Measurements from ENCODE around the gene MT3. TPM values are rescaled to one million over a fixed set of nuclear protein-coding genes. Genes with fewer than 3 reads are reported as not detected.

MT3 gene
- polyA plus RNA-seq, 1 of the 3 experiments (the other 2 are of a cell fraction): 0.43 TPM

GRCh38 chr16:56614549-56614991 is 25.2 kb downstream of the MT3 start (continued):
- TF ChIP-seq EP300 (IDR thresholded peaks at IDR 0.05; ENCODE audit: borderline replicate concordance in 1 of 2, low read depth in 1 of 2, low read length in 1 of 2) (peak in 1 of 2 experiments; percentile 38; a peak in 1 of 4 replicates), RAD21 (IDR thresholded peaks at IDR 0.05; ENCODE audit: low read length) (no peak), TAF1 (IDR thresholded peaks at IDR 0.05; ENCODE audit: borderline replicate concordance, low read depth, low read length) (no peak), NFIC (IDR thresholded peaks at IDR 0.05; ENCODE audit: borderline replicate concordance) (no peak; the same call in 1 of the 2 replicates), GATA2 (CRISPR knock-in tag; IDR thresholded peaks at IDR 0.05) (no peak), SIN3A (IDR thresholded peaks at IDR 0.05; ENCODE audit: borderline replicate concordance, low read depth, low read length) (no peak), GABPA (IDR thresholded peaks at IDR 0.05; ENCODE audit: low read depth) (no peak), RCOR1 (IDR thresholded peaks at IDR 0.05; ENCODE audit: low read length) (no peak), EZH2phosphoT487 (IDR thresholded peaks at IDR 0.05; ENCODE audit: borderline replicate concordance, low read depth) (no peak), YY1 (IDR thresholded peaks at IDR 0.05; ENCODE audit: low read depth) (no peak)

- Histone ChIP-seq H3K4me3 (ENCODE audit: low read depth in 2 of 2, low read length in 1 of 2) (no peak overlapping the region), H3K9me3 (no peaks in the 10 kb centered on the region), H4K20me1 (ENCODE audit: insufficient read depth) (no peaks in the 10 kb centered on the region), H3F3A (replicated peaks; ENCODE audit: insufficient read depth) (peaks cover 28% of the 10 kb centered on the region), H3K9ac (0 out of 2 replicates have a peak overlapping the region, but pooled peaks have one; percentile 13), H3K36me3 (replicated peaks in 1 of 2; ENCODE audit: control insufficient read depth in 1 of 2, insufficient read depth in 2 of 2, low read length in 1 of 2) (no peaks in the 10 kb centered on the region), H3K79me2 (ENCODE audit: insufficient read depth) (peaks cover 13% of the 10 kb centered on the region; the same call in 1 of the 2 replicates), H3K4me2 (peak overlapping the region; percentile 63; the same call in 1 of the 2 replicates), H3K27ac (ENCODE audit: low read depth in 2 of 2, low read length in 1 of 2) (peak overlapping the region in 1 of 2 experiments; percentile 71; a peak in 2 of 4 replicates), H3K9me2 (no peaks in the 10 kb centered on the region), H3K27me3 (ENCODE audit: insufficient read depth) (no peaks in the 10 kb centered on the region), H2AFZ (ENCODE audit: low read depth) (no peak overlapping the region), H3K4me1 (ENCODE audit: control insufficient read depth in 1 of 2, insufficient read depth in 2 of 2, low read depth in 1 of 2, low read length in 1 of 2) (peaks cover 10 to 33% of the 10 kb centered on the region in 2 experiments; a peak in 3 of 4 replicates)
- WGBS (ENCODE audit: low lambda C conversion rate): 63% methylated on average over 3 of the region's 3 CpGs
- ChIA-PET CTCF (interaction anchor here (0.6 to 1.2 kb wide), 3 partner anchors 12 to 15 kb away, joined by 3 read pairs; no protein-coding TSS in a partner anchor), POLR2A (interaction anchor here (0.7 kb wide), 1 partner anchor 157 kb away, joined by 3 read pairs; no protein-coding TSS in a partner anchor)
- DNase-seq: no peak
- TF ChIP-seq NFIC (IDR thresholded peaks at IDR 0.05; ENCODE audit: borderline replicate concordance) (peak; percentile 34; the same call in 1 of the 2 replicates), MXI1 (IDR thresholded peaks at IDR 0.05; ENCODE audit: low read depth, low read length) (no peak), PBX3 (IDR thresholded peaks at IDR 0.05) (peak; percentile 68)
Observed at GRCh38 chr16:56615353-56615752, 26.0 kb downstream of the MT3 start.

- DNase-seq: no peak
- ChIA-PET CTCF (interaction anchor here (2.4 kb wide), 1 partner anchor 16 kb away, joined by 6 read pairs; no protein-coding TSS in a partner anchor), POLR2A (no interaction called here)
- H3K27me3 ChIP-seq (ENCODE audit: insufficient read depth): no peaks in the 10 kb centered on the region
- H3K27ac ChIP-seq (ENCODE audit: low read depth in 2 of 2, low read length in 1 of 2): no peak overlapping the region
- H3F3A ChIP-seq (replicated peaks; ENCODE audit: insufficient read depth): peaks cover 23% of the 10 kb centered on the region
- H3K4me3 ChIP-seq (ENCODE audit: low read depth in 2 of 2, low read length in 1 of 2): no peak overlapping the region
- H3K79me2 ChIP-seq (ENCODE audit: insufficient read depth): peaks cover under 1% of the 10 kb centered on the region; the same call in 1 of the 2 replicates
- WGBS (ENCODE audit: low lambda C conversion rate): 94% methylated on average over 23 of the region's 23 CpGs
- no peaks in the 10 kb centered on the region for H3K36me3 ChIP-seq (replicated peaks in 1 of 2; ENCODE audit: control insufficient read depth in 1 of 2, insufficient read depth in 2 of 2, low read length in 1 of 2)
- no peak overlapping the region for H3K4me2 ChIP-seq
- H3K4me1 ChIP-seq (ENCODE audit: control insufficient read depth in 1 of 2, insufficient read depth in 2 of 2, low read depth in 1 of 2, low read length in 1 of 2): peaks cover under 1 to 22% of the 10 kb centered on the region in 2 experiments; a peak in 2 of 4 replicates
- no peaks in the 10 kb centered on the region for H3K9me2 ChIP-seq
- H3K9me3 ChIP-seq: no peaks in the 10 kb centered on the region
- H3K9ac ChIP-seq: no peak overlapping the region
- H4K20me1 ChIP-seq (ENCODE audit: insufficient read depth): no peaks in the 10 kb centered on the region
- no peak overlapping the region for H2AFZ ChIP-seq (ENCODE audit: low read depth)
- no peak for TF ChIP-seq FOXM1 (IDR thresholded peaks at IDR 0.05; ENCODE audit: low read depth)
- no peak for TF ChIP-seq MAX (IDR thresholded peaks at IDR 0.05; ENCODE audit: low read depth)
- TF ChIP-seq USF2 (IDR thresholded peaks at IDR 0.05; ENCODE audit: borderline replicate concordance, low read depth, low read length): no peak
- TF ChIP-seq TEAD4 (IDR thresholded peaks at IDR 0.05; ENCODE audit: borderline replicate concordance, insufficient read depth): no peak
- TF ChIP-seq CTCF (IDR thresholded peaks at IDR 0.05): no peak
- no peak for TF ChIP-seq CHD2 (IDR thresholded peaks at IDR 0.05; ENCODE audit: low read length, partially characterized antibody)
- TF ChIP-seq IRF3 (IDR thresholded peaks at IDR 0.05; ENCODE audit: low read depth, low read length): no peak
- TF ChIP-seq RAD21 (IDR thresholded peaks at IDR 0.05; ENCODE audit: low read length): no peak
- TF ChIP-seq SIN3A (IDR thresholded peaks at IDR 0.05; ENCODE audit: borderline replicate concordance, low read depth, low read length): no peak
- no peak for TF ChIP-seq GATA2 (CRISPR knock-in tag; IDR thresholded peaks at IDR 0.05)
Observed at GRCh38 chr16:56616608-56617211, 27.4 kb downstream of the MT3 start.

Data from SK-N-SH (cell line).